Measurements from ENCODE around the gene CD84. TPM values are rescaled to one million over a fixed set of nuclear protein-coding genes. Genes with fewer than 3 reads are reported as not detected.
"Not testable (repeated sequence)": the region's sequence is repeated elsewhere in the genome, so short reads cannot be mapped to it uniquely, and the experiment has no call there.

The CD84 gene
- total RNA-seq, 1 donor from 2014 or later, result 1.6 TPM

DNA sequence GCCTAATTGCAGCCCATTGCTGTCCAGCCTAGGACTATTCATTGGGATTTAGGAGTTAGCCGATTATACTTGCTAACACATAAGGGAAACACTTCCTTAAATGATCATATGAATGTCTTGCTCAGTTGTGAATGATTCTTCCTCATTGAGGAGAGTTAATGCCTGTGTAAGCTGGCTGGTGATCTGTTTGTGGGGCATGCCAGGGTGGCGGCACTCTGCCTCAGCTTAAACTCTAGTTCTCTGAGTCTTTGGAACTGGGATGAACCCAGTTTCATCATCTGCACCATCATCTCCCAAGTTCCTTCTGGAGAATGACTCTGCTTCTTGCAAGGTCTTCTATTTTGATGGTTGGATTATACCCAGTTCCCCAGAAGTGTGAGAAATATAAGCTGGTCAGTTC is 32.4 kb downstream of the CD84 start:
- FAIRE-seq, result no peak

GRCh38 chr1:160544647-160545046 is 34.6 kb downstream of the CD84 start:
- no peak for DNase-seq (ENCODE audit: low spot score in 2 of 2)

More for the DNA sequence above, 32.4 kb downstream of the CD84 start:
- no peak for DNase-seq (ENCODE audit: low spot score in 2 of 2)

DNA sequence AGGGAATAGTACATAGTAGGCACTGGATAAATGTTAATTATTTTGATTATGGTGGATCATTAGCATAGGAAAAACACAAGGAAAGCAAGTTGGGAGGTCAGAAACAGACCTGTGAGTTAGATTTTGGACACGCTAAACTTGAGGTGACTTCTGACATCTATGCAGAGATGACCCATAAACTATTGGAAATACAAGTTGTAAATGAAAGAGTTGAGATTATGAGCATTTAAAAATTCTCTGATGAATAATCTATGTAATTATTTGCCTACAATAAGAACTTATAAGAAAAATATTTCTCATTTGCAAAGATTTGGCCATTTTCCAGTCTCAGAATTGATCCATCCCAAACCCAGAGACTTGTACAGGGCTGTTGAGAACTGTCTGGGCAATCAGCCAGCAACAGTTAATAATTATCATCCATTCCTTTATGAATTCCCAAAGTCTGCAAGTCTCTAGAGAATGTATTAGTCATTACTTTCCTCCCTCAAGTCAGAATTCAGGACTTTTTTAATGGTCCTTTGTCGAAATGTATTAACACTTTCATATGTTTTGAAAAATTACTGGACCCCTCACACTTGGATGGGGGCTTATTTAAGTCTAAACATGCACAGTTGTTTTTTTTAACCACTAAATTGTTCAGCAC is 36.9 kb downstream of the CD84 start:
- FAIRE-seq (no peak), DNase-seq (ENCODE audit: low spot score in 2 of 2) (no peak)

More at GRCh38 chr1:160544647-160545046, 34.6 kb downstream of the CD84 start:
- FAIRE-seq, result no peak

- FAIRE-seq (no peak), DNase-seq (ENCODE audit: low spot score in 2 of 2) (no peak)
These were observed 37.5 kb downstream of the CD84 start for GRCh38 chr1:160541622-160542302.

DNA sequence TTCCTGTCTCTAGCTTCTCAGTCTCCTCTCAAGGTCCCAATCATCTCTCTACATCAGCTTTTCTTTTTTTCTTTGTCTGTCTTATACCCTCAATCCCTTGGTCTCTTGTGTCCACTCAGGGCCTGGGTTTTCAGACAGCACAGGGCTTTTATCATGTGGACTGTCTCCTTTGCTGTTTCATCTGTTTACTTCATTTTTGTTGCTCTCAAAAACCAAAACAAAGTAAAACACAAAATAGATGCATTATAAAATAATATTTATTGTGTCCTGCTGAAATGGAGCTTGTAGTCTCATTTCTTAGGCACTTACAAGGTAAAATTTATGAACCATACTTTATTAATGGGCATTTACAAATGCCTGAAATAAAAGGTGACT is 38.5 kb downstream of the CD84 start:
- DNase-seq (ENCODE audit: low spot score in 2 of 2), result no peak
- no peak for FAIRE-seq

DNA sequence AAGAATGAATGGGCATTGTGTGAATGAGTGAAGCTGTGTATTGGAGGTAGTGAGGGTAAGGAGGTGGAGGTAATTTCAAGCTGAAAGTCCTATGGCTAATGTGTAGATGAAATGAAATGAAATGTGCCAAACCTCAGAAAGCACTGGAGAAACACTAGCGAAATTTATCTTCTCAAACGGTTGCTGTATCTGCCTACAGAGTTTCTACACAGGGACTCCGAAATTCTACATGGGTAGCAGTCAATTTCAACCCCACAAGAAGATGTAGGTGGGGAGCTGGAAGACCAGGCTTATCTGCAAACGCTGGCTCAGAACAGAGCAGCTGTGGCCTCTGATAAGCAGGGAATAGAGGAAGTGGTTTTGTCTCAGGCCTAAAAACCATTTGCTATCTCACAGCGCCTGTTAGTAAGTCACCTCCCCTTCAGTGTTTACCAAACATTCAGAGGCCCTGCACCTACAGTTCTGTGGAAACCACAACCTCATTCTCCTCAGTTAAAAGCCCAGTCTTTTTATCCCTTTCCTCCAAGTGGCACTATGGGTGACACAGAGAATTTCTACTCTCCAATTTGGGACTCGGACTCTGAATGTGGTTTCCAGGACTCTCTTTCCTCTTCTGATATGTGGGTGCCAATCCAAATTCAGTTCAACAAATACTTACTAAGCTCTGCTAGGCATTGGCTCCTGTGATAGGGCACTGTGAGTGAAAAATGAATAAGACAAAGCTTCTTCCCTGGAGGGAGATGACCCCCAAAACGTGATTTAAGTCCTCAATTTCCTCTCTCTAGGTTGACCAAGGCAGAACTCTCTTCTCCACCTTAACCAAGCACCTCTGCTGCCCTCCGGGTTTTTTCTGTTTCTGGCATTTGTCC is 39.1 kb downstream of the CD84 start:
- FAIRE-seq, result no peak

GRCh38 chr1:160539684-160539989 is 39.7 kb downstream of the CD84 start:
- DNase-seq (ENCODE audit: low spot score in 2 of 2), result no peak
- FAIRE-seq, result no peak

More for the DNA sequence above, 39.1 kb downstream of the CD84 start:
- no peak for DNase-seq (ENCODE audit: low spot score in 2 of 2)

- FAIRE-seq (no peak), DNase-seq (ENCODE audit: low spot score in 2 of 2) (no peak)
These were observed 40.2 kb downstream of the CD84 start for GRCh38 chr1:160538985-160539651.

DNA sequence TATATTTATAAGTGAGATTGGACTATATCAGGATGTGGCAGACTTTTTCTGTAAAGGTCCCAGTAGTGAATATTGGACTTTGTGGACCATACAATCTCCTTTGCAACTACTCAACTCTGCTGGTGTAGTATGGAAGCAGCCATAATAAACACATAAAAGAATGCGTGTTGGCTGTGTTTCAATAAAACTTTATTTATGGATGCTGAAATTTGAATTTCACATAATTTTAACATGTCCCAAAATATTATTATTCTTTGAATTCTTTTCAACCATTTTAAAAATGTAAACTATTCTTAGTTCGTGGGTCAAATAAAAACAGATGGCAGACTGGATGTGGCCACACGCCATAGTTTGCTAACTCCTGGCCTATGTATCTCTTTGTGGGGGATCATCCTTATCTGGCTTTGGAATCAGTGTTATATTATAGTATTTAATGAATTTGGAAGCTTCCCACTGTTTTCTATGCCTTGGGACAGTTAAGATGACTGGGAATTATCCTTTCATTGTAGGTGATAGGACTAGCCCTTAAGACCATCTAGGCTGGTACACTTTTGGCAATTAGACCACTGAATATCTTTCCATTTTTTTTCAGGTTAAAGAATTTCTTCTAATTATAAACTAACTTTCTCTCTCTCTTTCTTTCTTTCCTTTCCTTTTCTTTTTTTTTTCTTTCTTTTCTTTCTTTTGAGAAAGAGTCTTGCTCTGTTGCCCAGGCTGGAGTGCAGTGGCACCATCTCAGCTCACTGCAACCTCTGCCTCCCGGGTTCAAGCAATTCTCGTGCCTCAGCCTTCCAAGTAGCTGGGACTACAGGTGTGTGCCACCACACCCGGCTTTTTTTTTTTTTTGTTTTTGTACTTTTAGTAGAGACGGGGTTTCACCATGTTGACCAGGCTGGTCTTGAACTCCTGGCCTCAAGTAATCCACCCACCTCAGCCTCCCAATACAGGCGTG is 41.3 kb downstream of the CD84 start:
- DNase-seq (ENCODE audit: low spot score in 2 of 2) (no peak), FAIRE-seq (no peak)

GRCh38 chr1:160534823-160535605 is 44.3 kb downstream of the CD84 start:
- DNase-seq (ENCODE audit: low spot score in 2 of 2) (no peak), FAIRE-seq (no peak)

DNA sequence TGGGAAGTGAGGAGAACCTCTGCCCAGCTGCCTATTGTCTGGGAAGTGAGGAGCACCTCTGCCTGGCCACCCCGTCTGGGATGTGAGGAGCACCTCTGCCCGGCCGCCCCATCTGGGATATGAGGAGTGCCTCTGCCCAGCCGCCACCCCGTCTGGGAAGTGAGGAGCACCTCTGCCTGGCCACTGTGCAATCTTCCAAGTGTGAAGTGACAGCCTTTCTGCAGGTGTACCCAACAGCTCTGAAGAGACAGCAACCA is 46.8 kb downstream of the CD84 start:
- FAIRE-seq; DNase-seq (ENCODE audit: low spot score in 2 of 2): not testable (repeated sequence)

GRCh38 chr1:160531809-160532556 is 47.3 kb downstream of the CD84 start:
- FAIRE-seq, result not testable (repeated sequence)

DNA sequence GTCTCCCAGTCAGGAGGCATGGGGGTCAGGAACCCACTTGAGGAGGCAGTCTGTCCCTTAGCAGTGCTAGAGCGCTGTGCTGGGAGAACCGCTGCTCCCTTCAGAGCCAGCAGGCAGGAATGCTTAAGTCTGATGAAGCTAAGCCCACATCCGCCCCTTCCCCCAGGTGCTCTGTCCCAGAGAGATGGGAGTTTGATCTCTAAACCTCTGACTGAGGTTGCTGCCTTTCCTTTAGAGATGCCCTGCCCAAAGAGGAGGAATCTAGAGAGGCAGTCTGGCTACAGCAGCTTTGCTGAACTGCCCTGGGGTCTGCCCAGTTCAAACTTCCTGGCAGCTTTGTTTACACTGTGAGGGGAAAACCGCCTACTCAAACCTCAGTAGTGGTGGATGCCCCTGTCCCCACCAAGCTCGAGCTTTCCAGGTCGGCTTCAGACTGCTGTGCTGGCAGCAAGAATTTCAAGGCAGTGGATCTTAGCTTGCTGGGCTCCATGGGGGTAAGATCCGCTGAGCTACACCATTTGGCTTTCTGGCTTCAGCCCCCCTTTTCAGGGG is 49.8 kb downstream of the CD84 start:
- DNase-seq (ENCODE audit: low spot score in 2 of 2); FAIRE-seq: not testable (repeated sequence)

More at GRCh38 chr1:160531809-160532556, 47.3 kb downstream of the CD84 start:
- DNase-seq (ENCODE audit: low spot score in 2 of 2), result not testable (repeated sequence)

- FAIRE-seq; DNase-seq (ENCODE audit: low spot score in 2 of 2): not testable (repeated sequence)
These were observed 55.5 kb downstream of the CD84 start for GRCh38 chr1:160523789-160524188.

- FAIRE-seq (no peak), DNase-seq (ENCODE audit: low spot score in 2 of 2) (no peak)
These were observed 56.5 kb downstream of the CD84 start, which contains the start of gene SLAMF6 for GRCh38 chr1:160522622-160523345. Gene SLAMF6, minus strand, starts transcription at chr1:160523255. Its CDS starts 63 bp downstream, at chr1:160523192.

GRCh38 chr1:160522136-160522535 is 57.2 kb downstream of the CD84 start:
- no peak for FAIRE-seq
- DNase-seq (ENCODE audit: low spot score in 2 of 2), result no peak

- no peak for DNase-seq (ENCODE audit: low spot score in 2 of 2)
- no peak for FAIRE-seq
These were observed 57.7 kb downstream of the CD84 start for GRCh38 chr1:160521554-160521953.
